Iris pigment epithelial cell (primary cell): ENCODE data around the gene ABCA7.
A peak's percentile ranks its signal among the peaks of the same experiment; 100 is the strongest.
"Not testable (repeated sequence)": the region's sequence is repeated elsewhere in the genome, so short reads cannot be mapped to it uniquely, and the experiment has no call there.

Source experiments
- DNase-seq: peaks from one replicate; pipeline ENCODE4 v3.0.0-alpha.2; 2011; ENCODE audit warnings: low read depth

The ABCA7 gene

GRCh38 chr19:1105873-1106840 is 66.2 kb downstream of the ABCA7 start:
- no peak for DNase-seq

GRCh38 chr19:1106841-1107660 is 67.1 kb downstream of the ABCA7 start:
- DNase-seq, result peak; percentile 74

GRCh38 chr19:1107661-1108261 is 67.9 kb downstream of the ABCA7 start:
- DNase-seq, result no peak

- no peak for DNase-seq
These were observed 68.6 kb downstream of the ABCA7 start for GRCh38 chr19:1108291-1109031.

- DNase-seq, result no peak
These were observed 69.2 kb downstream of the ABCA7 start for GRCh38 chr19:1109032-1109551.

- no peak for DNase-seq
These were observed 70.1 kb downstream of the ABCA7 start for GRCh38 chr19:1109697-1110671.

- DNase-seq, result no peak
These were observed 71.1 kb downstream of the ABCA7 start for GRCh38 chr19:1110809-1111640.

GRCh38 chr19:1111641-1112267 is 71.8 kb downstream of the ABCA7 start:
- no peak for DNase-seq

GRCh38 chr19:1112268-1113029 is 72.5 kb downstream of the ABCA7 start:
- DNase-seq, result no peak

GRCh38 chr19:1113030-1113985 is 73.4 kb downstream of the ABCA7 start:
- DNase-seq, result peak; percentile 92

GRCh38 chr19:1113986-1114483 is 74.1 kb downstream of the ABCA7 start:
- DNase-seq, result no peak

GRCh38 chr19:1114728-1115127 is 74.8 kb downstream of the ABCA7 start:
- not testable (repeated sequence) for DNase-seq
